Liver (tissue), 9 donors: ENCODE data around the gene RCAN2. TPM values are rescaled to one million over a fixed set of nuclear protein-coding genes. Genes with fewer than 3 reads are reported as not detected.

Experiments used
- DNase-seq: peaks from one replicate; pipeline ENCODE4 v3.0.0-alpha.2; 2017; ENCODE audit warnings: low spot score
- H3K27ac ChIP-seq, 2 donors: one replicate each; pipeline ENCODE4 v1.7.0; 2013; ENCODE audit warnings: inconsistent platforms in 2 of 2, low read length in 2 of 2, control low read depth in 1 of 2, low read depth in 1 of 2, mild to moderate bottlenecking in 1 of 2
- H3K27me3 ChIP-seq, 4 donors: one replicate each; pipeline versions ENCODE4 v1.6.1 to v1.7.0; 2013; ENCODE audit warnings: low read length in 3 of 4, inconsistent platforms in 1 of 4, mild to moderate bottlenecking in 1 of 4, moderate library complexity in 1 of 4; ENCODE audit not compliant: control insufficient read depth in 4 of 4, insufficient read depth in 4 of 4
- H3K36me3 ChIP-seq, 4 donors: one replicate each; pipeline versions ENCODE4 v1.6.1 to v1.7.0; 2013; ENCODE audit warnings: low read length in 3 of 4, mild to moderate bottlenecking in 3 of 4, low read depth in 1 of 4, moderate library complexity in 1 of 4; ENCODE audit not compliant: control insufficient read depth in 4 of 4, insufficient read depth in 3 of 4
- H3K4me1 ChIP-seq, 4 donors: one replicate each; pipeline versions ENCODE4 v1.6.1 to v1.7.0; 2013; ENCODE audit warnings: low read length in 3 of 4, mild to moderate bottlenecking in 3 of 4, moderate library complexity in 1 of 4; ENCODE audit not compliant: control insufficient read depth in 4 of 4, insufficient read depth in 4 of 4
- H3K4me3 ChIP-seq, 3 donors: one replicate each; pipeline versions ENCODE4 v1.6.1 to v1.7.0; 2013; ENCODE audit warnings: low read length in 3 of 3, control low read depth in 1 of 3, low read depth in 1 of 3, mild to moderate bottlenecking in 1 of 3
- H3K9ac ChIP-seq, 2 donors: one replicate each; pipeline ENCODE4 v1.7.0; 2013; ENCODE audit warnings: low read length in 2 of 2, mild to moderate bottlenecking in 2 of 2, moderate library complexity in 2 of 2, control low read depth in 1 of 2, low read depth in 1 of 2
- H3K9me3 ChIP-seq, 4 donors: one replicate each; pipeline versions ENCODE4 v1.6.1 to v1.7.0; 2013; ENCODE audit warnings: low read length in 3 of 4; ENCODE audit not compliant: control insufficient read depth in 4 of 4
- EGR1 ChIP-seq, 2 donors: IDR thresholded peaks; 2 replicates each; pipeline ENCODE4 v1.6.1; 2016 to 2018; ENCODE audit warnings: antibody characterized with exemption in 2 of 2, low read depth in 2 of 2
- FOXA1 ChIP-seq: IDR thresholded peaks from 2 replicates; pipeline ENCODE4 v1.6.1; 2016; ENCODE audit warnings: antibody characterized with exemption
- FOXA2 ChIP-seq: IDR thresholded peaks from 2 replicates; pipeline ENCODE4 v1.6.1; 2016; ENCODE audit warnings: antibody characterized with exemption
- GABPA ChIP-seq, 2 donors: IDR thresholded peaks in 1 of 2; conservative IDR thresholded peaks in 1 of 2; 2 replicates each; pipeline ENCODE4 v1.6.1; 2016; ENCODE audit warnings: antibody characterized with exemption in 2 of 2, mild to moderate bottlenecking in 1 of 2, moderate library complexity in 1 of 2
- JUND ChIP-seq, 2 donors: IDR thresholded peaks; 2 replicates each; pipeline ENCODE4 v1.6.1; 2016; ENCODE audit warnings: antibody characterized with exemption in 2 of 2
- NR2F2 ChIP-seq: IDR thresholded peaks from 2 replicates; pipeline ENCODE4 v1.6.1; 2016; ENCODE audit warnings: antibody characterized with exemption
- RAD21 ChIP-seq, 2 donors: IDR thresholded peaks; 2 replicates each; pipeline ENCODE4 v1.6.1; 2016; ENCODE audit warnings: antibody characterized with exemption in 2 of 2, mild to moderate bottlenecking in 2 of 2
- RXRA ChIP-seq, 2 donors: IDR thresholded peaks; 2 replicates each; pipeline ENCODE4 v1.6.1; 2017 to 2018; ENCODE audit warnings: antibody characterized with exemption in 2 of 2, mild to moderate bottlenecking in 1 of 2
- SP1 ChIP-seq: IDR thresholded peaks from 2 replicates; pipeline ENCODE4 v1.6.1; 2018; ENCODE audit warnings: antibody characterized with exemption, mild to moderate bottlenecking
- TAF1 ChIP-seq: conservative IDR thresholded peaks from 2 replicates; pipeline ENCODE4 v1.6.1; 2016; ENCODE audit warnings: antibody characterized with exemption, mild to moderate bottlenecking
- YY1 ChIP-seq: IDR thresholded peaks from 2 replicates; pipeline ENCODE4 v1.6.1; 2016; ENCODE audit warnings: antibody characterized with exemption, mild to moderate bottlenecking
- WGBS: extraction: QIAGEN DNeasy Blood & Tissue Kit; methylation state at CpG from one replicate; pipeline ENCODE4 v1.1.7; 2013; 5-methylcytosine and 5-hydroxymethylcytosine counted together
- polyA plus RNA-seq, 2 donors: library from polyadenylated mRNA; stranded (reverse) in 1 of 2; unstranded in 1 of 2; fragments of 200-250 nt in 1 of 2; fragments of >200 nt in 1 of 2; fragmentation: Nextera tagmentation in 1 of 2; extraction: Ambion mirVana in 1 of 2; gene quantifications; one replicate each; pipeline versions ENCODE4 v1.2.1 to v1.2.3, GENCODE V29; 2013 to 2015
- total RNA-seq, 2 donors: library from RNA; depleted of rRNA; stranded (reverse); fragments of >200 nt; gene quantifications; one replicate each; pipeline ENCODE4 v1.2.3, GENCODE V29; 2014
- TF ChIP-seq, protein P1 (sequence below): IDR thresholded peaks from 2 replicates; pipeline ENCODE4 v1.6.1; 2016; ENCODE audit warnings: antibody characterized with exemption, mild to moderate bottlenecking
- TF ChIP-seq, protein P2 (sequence below): fragments of 150-350 bp; IDR thresholded peaks from 2 replicates; pipeline ENCODE4 v1.5.1; 2017; ENCODE audit warnings: improper control_type of control experiment, low read depth, low read length; ENCODE audit not compliant: missing input control
- TF ChIP-seq, protein P3 (sequence below): IDR thresholded peaks from 2 replicates; pipeline ENCODE4 v1.6.1; 2016; ENCODE audit warnings: antibody characterized with exemption
- TF ChIP-seq, protein P4 (sequence below): IDR thresholded peaks from 2 replicates; pipeline ENCODE4 v1.6.1; 2016; ENCODE audit warnings: antibody characterized with exemption
- TF ChIP-seq, protein P5 (sequence below): IDR thresholded peaks from 2 replicates; pipeline ENCODE4 v1.6.1; 2016; ENCODE audit warnings: antibody characterized with exemption
- donor health status: healthy.
- donor health status: healthy.
- donor health status: healthy.
- donor health status: healthy.
- donor health status: healthy.

RCAN2 gene
- total and polyA plus RNA-seq, 4 donors, result 0.19 to 8.2 (median 2.4) TPM

DNA sequence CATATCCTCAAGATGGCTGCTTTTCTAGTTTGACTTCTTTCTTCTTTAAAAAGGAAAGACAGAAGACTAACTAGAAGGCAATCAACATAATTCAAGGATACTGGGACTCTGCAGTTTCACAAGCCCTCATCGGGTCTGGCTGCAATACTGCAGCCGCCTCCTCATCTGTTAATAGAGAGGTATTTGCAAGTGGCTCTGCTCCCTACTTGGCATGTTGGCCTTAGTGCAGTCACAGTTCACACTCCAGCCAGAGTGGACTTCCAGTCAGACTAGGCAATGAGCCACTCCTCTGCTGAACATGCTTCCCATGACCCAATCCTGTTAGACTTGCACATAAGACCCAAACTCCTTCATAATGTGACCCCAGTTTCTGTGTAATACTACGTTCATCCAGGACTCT lies 178.6 kb downstream of the RCAN2 start:
- WGBS, result 96% methylated on average over 3 of the region's 3 CpGs
- Histone ChIP-seq H3K27me3 (no peaks in the 10 kb centered on the region), H3K36me3 (no peaks in the 10 kb centered on the region), H3K9me3 (no peaks in the 10 kb centered on the region), H3K4me1 (no peaks in the 10 kb centered on the region), H3K9ac (no peak overlapping the region), H3K27ac (no peak overlapping the region), H3K4me3 (no peak overlapping the region)
- TF ChIP-seq EGR1 (IDR thresholded peaks at IDR 0.05; ENCODE audit: low read depth in 2 of 2), result no peak
- TF ChIP-seq JUND (IDR thresholded peaks at IDR 0.05), result no peak
- TF ChIP-seq, protein P1, sequence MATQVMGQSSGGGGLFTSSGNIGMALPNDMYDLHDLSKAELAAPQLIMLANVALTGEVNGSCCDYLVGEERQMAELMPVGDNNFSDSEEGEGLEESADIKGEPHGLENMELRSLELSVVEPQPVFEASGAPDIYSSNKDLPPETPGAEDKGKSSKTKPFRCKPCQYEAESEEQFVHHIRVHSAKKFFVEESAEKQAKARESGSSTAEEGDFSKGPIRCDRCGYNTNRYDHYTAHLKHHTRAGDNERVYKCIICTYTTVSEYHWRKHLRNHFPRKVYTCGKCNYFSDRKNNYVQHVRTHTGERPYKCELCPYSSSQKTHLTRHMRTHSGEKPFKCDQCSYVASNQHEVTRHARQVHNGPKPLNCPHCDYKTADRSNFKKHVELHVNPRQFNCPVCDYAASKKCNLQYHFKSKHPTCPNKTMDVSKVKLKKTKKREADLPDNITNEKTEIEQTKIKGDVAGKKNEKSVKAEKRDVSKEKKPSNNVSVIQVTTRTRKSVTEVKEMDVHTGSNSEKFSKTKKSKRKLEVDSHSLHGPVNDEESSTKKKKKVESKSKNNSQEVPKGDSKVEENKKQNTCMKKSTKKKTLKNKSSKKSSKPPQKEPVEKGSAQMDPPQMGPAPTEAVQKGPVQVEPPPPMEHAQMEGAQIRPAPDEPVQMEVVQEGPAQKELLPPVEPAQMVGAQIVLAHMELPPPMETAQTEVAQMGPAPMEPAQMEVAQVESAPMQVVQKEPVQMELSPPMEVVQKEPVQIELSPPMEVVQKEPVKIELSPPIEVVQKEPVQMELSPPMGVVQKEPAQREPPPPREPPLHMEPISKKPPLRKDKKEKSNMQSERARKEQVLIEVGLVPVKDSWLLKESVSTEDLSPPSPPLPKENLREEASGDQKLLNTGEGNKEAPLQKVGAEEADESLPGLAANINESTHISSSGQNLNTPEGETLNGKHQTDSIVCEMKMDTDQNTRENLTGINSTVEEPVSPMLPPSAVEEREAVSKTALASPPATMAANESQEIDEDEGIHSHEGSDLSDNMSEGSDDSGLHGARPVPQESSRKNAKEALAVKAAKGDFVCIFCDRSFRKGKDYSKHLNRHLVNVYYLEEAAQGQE, result no peak
- TF ChIP-seq, protein P2, sequence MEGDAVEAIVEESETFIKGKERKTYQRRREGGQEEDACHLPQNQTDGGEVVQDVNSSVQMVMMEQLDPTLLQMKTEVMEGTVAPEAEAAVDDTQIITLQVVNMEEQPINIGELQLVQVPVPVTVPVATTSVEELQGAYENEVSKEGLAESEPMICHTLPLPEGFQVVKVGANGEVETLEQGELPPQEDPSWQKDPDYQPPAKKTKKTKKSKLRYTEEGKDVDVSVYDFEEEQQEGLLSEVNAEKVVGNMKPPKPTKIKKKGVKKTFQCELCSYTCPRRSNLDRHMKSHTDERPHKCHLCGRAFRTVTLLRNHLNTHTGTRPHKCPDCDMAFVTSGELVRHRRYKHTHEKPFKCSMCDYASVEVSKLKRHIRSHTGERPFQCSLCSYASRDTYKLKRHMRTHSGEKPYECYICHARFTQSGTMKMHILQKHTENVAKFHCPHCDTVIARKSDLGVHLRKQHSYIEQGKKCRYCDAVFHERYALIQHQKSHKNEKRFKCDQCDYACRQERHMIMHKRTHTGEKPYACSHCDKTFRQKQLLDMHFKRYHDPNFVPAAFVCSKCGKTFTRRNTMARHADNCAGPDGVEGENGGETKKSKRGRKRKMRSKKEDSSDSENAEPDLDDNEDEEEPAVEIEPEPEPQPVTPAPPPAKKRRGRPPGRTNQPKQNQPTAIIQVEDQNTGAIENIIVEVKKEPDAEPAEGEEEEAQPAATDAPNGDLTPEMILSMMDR, result no peak
- no peak for TF ChIP-seq NR2F2
- no peak for DNase-seq

DNA sequence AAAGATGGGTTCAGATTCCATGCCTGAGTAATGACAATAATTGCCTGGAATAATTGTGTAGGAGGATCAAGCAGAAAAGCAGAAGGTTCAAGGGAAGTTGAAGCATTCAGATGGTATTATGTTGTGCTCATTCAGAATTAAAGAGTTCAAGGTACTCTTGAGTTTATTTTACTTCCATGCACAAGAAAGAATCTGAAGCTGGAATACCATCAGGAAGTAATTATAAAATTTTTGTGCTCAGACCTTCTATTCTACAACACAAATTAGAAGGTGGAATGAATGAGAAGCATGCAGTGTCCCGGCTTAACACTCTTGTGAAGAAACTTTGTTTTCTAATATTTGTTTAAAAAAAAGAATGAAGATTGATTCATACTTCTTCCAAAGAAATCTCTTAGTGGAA lies 181.1 kb downstream of the RCAN2 start:
- 95% methylated on average over 1 of the region's 1 CpG for WGBS
- TF ChIP-seq, protein P1, result no peak
- TF ChIP-seq FOXA1 (no peak), YY1 (no peak), TAF1 (no peak), JUND (IDR thresholded peaks at IDR 0.05) (no peak), GABPA (IDR thresholded peaks at IDR 0.05 in 1 of 2, conservative IDR thresholded peaks at IDR 0.05 in 1 of 2) (no peak), NR2F2 (no peak), EGR1 (IDR thresholded peaks at IDR 0.05; ENCODE audit: low read depth in 2 of 2) (no peak), RAD21 (IDR thresholded peaks at IDR 0.05) (no peak), SP1 (no peak), FOXA2 (no peak), RXRA (IDR thresholded peaks at IDR 0.05) (no peak)
- TF ChIP-seq, protein P3, sequence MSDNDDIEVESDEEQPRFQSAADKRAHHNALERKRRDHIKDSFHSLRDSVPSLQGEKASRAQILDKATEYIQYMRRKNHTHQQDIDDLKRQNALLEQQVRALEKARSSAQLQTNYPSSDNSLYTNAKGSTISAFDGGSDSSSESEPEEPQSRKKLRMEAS, result no peak
- TF ChIP-seq, protein P4, sequence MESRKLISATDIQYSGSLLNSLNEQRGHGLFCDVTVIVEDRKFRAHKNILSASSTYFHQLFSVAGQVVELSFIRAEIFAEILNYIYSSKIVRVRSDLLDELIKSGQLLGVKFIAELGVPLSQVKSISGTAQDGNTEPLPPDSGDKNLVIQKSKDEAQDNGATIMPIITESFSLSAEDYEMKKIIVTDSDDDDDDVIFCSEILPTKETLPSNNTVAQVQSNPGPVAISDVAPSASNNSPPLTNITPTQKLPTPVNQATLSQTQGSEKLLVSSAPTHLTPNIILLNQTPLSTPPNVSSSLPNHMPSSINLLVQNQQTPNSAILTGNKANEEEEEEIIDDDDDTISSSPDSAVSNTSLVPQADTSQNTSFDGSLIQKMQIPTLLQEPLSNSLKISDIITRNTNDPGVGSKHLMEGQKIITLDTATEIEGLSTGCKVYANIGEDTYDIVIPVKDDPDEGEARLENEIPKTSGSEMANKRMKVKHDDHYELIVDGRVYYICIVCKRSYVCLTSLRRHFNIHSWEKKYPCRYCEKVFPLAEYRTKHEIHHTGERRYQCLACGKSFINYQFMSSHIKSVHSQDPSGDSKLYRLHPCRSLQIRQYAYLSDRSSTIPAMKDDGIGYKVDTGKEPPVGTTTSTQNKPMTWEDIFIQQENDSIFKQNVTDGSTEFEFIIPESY, result no peak
- TF ChIP-seq, protein P5, sequence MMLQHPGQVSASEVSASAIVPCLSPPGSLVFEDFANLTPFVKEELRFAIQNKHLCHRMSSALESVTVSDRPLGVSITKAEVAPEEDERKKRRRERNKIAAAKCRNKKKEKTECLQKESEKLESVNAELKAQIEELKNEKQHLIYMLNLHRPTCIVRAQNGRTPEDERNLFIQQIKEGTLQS, result no peak
- H3K27me3 ChIP-seq, result no peaks in the 10 kb centered on the region

More for the DNA sequence above, 181.1 kb downstream of the RCAN2 start:
- no peaks in the 10 kb centered on the region for H3K4me1 ChIP-seq
- no peak overlapping the region for H3K9ac ChIP-seq
- no peaks in the 10 kb centered on the region for H3K9me3 ChIP-seq
- no peaks in the 10 kb centered on the region for H3K36me3 ChIP-seq
- H3K4me3 ChIP-seq, result no peak overlapping the region
- no peak for DNase-seq
- no peak overlapping the region for H3K27ac ChIP-seq
